CD4-positive, alpha-beta T cell treated with Interleukin-10 for 1 hour (primary cell): Measurements from ENCODE around the gene ACOT4.
"Not testable (repeated sequence)": the region's sequence is repeated elsewhere in the genome, so short reads cannot be mapped to it uniquely, and the experiment has no call there.

Source experiments
- DNase-seq: peaks from one replicate; pipeline ENCODE4 v3.0.0-alpha.2; 2020

Gene ACOT4

DNA sequence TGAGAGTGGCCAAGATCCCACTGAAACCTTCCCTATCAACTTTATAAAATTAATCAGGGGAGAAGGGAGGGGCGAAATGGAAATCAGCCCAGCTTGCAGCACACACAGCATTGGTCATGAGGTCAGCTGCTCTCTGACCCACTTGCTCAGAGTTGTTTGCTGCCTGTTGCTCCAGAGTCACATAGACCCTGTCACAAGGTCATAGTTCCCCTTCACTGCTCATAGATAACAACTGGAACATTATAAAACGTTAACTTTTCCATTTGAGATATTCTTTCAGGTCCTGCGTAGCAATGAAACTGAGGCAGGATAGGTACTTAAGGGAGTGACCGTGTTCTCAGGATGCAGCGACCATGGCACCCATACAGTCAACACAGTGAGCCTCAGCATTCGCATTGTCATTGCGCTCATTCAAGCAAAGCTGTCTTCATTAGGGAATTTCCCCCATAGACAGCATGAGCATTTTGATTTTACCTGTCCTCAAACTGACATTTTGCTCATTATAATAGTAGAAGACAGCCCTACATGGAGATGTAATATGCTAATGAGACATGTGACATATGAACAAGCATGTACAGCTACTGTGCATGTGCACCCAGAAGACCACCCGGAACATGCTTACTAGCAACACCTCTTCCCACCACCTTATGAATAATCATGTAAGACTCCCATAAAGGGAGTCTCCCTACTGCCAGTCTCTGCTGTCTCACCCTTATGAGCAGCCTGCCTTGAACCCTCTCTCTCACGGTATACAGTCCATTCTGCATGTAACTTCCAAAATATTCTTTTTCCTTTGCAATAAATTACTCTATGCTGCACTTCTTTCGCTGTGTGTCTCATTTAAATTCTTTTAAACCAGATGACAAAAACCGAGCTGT is 9.3 kb upstream of the ACOT4 start:
- not testable (repeated sequence) for DNase-seq

DNA sequence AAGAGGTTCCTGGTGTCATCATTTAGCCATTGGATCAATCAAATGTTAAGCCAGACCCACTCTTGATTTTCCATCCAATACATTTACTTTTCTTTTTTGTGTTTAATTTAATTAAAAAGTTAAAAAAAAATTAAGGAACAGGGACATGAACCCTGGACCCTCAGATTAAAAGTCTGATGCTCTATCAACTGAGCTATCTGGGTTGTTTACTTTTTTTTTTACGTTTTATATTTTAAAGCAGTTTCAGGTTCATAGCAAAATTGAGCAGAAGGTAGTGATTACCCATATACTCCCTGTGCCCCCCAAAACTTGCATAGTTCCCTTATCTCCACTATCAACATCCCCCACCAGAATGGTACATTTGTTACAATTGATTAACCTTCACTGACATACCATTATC is 3.0 kb upstream of the ACOT4 start:
- DNase-seq: no peak

DNA sequence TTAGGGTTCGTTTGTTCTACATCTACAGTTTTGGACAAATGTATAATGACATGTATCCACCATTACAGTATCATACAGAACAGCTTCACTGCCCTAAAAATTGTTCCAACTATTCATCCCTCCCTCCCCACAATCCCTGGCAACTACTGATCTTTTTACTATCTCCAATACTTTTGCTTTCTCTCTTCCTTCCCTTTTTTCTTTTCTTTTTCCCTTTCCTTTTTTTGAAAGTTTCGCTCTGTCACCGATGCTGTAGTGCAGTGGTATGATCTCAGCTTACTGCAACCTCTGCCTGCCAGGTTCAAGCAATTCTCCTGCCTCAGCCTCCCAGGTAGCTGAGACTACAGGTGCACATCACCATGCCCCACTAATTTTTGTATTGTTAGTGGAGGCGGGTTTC is 2.6 kb upstream of the ACOT4 start:
- DNase-seq: no peak

DNA sequence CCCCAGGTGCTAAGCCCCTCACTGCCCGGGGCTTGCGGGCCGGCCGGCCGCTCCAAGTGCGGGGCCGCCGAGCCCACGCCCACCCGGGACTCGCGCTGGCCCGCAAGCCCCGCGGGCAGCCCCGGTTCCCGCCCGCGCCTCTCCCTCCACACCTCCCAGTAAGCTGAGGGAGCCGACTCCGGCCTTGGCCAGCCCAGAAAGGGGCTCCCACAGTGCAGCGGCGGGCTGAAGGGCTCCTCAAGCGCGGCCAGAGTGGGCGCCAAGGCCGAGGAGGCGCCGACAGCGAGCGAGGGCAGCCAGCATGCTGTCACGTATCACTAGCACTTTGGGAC is 1.0 kb upstream of the ACOT4 start:
- DNase-seq: not testable (repeated sequence)

DNA sequence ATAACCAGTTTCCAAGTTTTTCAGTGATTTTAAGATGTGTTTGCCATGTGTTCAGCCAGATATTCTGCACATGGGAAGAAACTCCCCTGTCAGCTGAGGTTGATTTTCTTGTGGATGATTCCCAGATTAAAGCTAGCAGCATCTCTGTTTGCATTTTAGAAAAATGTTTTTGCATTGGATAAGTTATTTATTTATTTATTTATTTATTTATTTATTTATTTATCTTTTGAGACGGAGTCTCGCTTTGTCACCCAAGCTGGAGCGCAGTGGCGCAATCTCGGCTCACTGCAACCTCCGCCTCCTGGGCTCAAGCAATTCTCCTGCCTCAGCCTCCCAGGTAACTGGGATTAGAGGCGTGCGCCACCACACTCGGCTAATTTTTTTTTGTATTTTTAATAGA is 2.8 kb downstream of the ACOT4 start:
- no peak for DNase-seq

DNA sequence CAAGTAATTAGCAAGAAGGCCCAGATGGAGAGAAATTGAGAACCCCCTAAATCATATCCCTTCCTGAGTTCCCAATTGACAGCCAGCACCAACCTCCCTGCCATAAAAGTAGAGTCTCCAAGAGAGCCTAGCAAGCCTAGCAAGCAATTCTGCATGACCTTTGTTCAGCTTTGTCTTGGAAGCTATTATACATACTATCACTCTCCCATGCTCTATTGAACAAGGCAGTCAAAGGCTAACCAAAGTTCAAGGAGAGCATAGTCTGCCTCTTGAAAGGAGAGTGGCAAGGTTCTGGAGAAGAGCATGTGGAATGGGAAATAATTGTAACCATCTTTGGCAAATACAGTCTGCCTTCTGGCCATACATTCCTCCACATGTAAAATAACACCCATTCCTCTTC is 7.8 kb downstream of the ACOT4 start:
- DNase-seq: no peak

DNA sequence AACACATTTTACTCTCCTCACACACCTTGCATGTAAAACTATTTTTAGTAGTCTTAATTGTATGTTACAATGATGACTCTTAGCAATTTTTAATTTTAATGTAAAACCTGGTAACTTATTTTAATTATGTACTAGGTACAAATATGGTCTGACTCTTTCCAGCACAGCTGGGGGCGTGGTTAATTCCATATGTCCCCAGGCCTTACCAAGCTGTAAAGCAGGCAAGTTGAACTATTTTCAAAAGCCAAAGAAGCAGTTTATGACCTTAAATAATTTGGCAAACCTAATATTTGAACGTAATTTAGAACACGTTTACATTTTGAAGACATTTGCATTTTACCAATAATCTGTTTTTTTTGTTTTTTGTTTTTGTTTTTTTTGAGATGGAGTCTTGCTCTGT is 11.3 kb downstream of the ACOT4 start:
- no peak for DNase-seq

DNA sequence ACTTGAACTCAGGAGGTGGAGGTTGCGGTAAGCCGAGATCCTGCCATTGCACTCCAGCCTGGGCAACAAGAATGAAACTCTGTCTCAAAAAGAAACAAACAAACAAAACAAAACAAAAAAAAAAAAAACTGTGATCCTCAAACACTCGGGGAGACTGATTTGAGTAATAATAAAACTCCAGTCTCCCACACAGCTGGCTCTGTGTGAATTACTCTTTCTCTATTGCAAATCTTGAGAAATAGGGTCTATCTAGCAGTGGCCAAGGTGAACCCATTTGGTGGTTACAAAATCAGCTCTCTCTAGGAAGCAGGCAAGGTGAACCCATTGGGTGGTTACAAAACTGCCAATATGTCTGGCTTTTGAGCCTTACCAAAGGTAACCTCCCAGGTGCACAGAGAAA is 14.6 kb downstream of the ACOT4 start:
- DNase-seq: no peak

DNA sequence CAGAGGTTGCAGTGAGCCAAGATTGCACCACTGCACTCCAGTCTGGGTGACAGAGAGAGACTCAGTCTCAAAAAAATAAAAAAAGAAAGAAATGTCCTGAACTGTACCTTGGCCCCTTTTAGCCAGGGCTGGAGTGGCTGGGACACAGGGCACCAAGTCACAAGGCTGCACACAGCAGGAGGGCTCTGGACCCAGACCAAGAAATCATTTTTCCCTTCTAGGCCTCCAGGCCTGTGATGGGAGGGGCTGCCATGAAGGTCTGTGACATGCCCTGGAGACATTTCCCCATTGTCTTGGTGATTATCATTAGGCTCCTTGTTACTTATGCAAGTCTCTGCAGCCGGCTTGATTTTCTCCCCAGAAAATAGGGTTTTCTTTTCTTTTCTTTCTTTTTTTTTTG is 15.6 kb downstream of the ACOT4 start:
- DNase-seq: no peak

DNA sequence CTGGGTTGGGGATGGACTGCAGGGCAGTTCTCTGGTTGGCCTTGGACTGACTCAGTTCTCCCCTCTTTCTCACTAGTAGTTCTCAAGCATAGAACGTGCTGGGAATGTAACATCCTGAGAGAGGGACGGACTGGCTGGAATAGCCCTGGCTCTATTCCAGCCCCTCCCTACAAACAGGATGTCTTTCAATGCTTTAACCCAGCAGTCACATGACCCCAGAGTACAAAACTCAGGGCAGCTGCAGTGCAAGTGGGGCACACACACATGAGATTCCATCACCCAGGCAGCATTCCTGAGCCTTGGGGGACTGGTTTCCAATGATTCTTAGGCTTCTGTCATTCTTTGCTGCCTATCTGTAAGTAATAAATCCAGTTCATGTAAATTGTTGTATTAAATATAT is 19.0 kb downstream of the ACOT4 start:
- no peak for DNase-seq

DNA sequence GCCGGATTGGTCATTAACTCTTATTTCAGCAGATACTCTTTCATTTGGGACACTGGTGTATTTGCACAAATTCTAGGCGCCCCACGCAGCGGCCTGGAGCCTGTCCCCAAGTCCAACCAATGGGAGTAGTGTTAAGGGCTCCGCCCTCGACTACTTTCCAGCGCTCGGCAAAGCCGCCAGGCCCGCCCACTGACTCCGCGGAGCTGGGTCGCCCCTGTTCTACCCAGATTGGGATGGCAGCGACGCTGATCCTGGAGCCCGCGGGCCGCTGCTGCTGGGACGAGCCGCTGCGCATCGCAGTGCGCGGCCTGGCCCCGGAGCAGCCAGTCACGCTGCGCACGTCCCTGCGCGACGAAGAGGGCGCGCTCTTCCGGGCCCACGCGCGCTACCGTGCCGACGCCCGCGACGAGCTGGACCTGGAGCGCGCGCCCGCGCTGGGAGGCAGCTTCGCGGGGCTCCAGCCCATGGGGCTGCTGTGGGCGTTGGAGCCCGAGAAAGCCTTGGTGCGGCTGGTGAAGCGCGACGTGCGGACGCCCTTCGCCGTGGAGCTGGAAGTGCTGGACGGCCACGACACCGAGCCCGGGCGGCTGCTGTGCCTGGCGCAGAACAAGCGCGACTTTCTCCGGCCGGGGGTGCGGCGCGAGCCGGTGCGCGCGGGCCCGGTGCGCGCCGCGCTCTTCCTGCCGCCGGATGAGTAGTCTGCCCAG is 20.8 kb downstream of the ACOT4 start, which contains the start of gene ACOT6:
Gene ACOT6 (plus strand): TSS at position 179 of the 707 bp plus-strand sequence. CDS start 55 bp downstream, at position 234.
- peak; percentile 70 for DNase-seq

DNA sequence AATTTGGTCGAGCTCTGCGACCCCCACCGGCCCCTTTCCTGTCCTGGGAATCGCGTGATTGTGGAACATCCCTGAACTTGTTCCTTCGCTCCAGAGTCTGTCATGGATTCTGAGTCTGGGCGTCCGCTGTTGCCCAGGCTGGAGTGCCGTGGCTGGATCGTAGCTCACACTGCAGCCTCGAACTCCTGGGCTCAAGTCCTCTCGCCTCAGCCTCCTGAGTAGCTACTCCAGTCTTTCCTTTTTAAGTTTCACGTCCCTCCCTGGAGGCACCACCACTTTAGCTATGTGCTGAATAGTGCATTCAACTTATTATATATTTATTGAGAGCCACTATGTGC is 21.3 kb downstream of the ACOT4 start:
- DNase-seq: no peak

DNA sequence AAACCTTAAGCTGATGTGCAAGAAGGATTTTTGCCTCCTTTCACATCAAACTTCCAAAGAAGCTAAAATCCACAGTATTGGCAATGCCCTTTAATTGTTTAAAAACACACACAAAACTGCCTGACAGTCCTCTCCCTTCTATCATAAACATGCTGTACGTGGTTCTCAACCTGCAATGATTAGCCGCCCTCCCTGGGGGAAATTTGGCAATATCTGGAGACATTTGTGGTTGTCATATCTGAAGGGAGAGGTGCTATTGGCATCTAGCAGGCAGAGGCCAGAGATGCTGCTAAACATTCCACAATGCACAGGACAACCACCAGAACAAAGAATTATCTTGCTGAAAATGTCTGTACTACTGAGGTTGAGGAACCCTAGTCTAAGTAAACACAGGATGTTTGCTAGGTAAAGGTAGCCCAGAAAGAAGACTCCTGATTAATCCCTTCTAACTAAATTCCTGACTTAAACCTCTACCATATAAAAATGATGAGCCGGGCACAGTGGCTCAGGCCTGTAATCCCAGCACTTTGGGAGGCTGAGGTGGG is 21.8 kb downstream of the ACOT4 start:
- DNase-seq: no peak

DNA sequence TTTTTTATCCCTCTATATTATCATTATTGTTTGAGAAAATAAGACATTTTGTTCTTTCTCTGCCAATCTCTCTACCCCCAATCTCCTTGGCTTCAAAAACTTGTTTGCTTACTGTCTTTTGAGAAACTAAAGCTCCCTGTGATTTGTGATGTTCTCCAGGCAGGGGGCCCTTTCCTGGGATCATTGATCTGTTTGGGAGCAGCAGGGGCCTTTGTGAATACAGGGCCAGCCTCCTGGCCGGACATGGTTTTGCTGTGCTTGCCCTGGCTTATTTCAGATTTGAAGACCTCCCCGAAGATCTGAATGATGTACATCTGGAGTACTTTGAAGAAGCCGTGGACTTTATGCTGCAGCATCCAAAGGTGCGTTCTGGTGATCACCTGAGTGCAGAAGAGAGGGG is 25.2 kb downstream of the ACOT4 start:
- DNase-seq: no peak

DNA sequence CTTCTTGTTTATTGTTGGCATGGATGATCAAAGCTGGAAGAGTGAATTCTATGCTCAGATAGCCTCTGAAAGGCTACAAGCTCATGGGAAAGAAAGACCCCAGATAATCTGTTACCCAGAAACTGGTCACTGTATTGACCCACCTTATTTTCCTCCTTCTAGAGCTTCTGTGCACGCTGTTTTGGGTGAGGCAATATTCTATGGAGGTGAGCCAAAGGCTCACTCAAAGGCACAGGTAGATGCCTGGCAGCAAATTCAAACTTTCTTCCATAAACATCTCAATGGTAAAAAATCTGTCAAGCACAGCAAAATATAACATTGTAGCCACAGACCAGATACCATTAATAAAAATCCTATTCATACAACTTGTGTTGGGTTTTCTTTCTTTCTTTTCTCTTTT is 27.9 kb downstream of the ACOT4 start:
- no peak for DNase-seq

DNA sequence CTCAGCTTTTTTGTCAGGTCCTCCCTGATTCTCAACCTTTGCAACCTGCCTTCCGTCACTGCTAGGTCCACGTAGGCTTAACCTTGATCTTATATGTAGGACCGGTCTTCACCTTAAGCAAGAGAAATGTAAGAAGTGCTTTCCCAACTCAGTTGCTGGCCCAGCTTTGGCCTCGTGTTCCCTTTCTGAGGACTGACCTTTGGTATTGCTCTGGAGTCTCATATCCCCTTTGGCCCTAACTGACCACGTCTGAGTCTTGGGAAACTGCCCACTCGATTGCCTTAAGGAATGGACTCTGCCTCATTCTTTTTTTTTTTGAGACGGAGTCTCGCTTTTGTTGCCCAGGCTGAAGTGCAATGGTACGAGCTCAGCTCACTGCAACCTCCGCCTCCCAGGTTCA is 28.6 kb downstream of the ACOT4 start:
- DNase-seq: no peak

DNA sequence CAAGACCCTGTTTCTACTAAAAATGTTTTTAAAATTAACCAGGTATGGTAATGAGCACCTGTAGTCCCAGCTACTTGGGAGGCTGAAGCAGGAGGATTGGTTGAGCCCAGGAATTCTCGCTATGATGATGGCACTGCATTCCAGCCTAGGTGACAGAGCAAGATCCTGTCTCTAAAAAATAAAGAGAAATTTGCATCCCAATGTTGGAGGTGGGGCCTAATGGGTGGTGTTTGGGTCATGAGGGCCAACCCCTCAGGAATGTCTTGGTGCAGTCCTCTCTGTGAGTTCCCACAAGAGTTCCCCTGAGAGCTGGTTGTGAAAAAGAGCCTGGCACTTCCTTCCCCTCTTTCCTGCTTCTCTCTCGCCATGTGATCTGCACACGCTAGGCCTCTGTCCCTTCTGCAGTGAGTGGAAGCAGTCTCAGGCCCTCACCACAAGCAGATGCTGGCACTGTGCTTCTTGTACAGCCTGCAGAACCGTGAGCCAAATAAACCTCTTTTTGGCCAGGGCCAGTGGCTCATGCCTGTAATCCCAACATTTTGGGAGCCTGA is 31.9 kb downstream of the ACOT4 start:
- no peak for DNase-seq

DNA sequence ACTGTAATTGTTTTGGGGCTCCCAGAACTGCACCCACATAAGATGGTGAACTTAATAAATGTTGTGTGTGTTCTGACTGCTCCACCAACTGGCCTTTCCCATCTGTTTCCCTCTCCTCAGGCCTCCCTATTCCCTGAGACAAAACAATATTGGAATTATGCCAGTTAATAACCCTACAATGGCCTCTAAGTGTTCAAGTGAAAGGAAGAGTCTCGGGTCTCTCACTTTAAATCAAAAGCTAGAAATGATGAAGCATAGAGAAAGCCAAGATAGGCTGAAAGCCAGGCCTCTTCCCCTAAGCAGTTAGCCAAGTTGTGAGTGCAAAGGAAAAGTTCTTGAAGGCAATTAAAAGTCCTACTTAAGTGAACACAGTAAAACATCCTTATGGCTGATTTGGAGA is 34.0 kb downstream of the ACOT4 start:
- DNase-seq: no peak

DNA sequence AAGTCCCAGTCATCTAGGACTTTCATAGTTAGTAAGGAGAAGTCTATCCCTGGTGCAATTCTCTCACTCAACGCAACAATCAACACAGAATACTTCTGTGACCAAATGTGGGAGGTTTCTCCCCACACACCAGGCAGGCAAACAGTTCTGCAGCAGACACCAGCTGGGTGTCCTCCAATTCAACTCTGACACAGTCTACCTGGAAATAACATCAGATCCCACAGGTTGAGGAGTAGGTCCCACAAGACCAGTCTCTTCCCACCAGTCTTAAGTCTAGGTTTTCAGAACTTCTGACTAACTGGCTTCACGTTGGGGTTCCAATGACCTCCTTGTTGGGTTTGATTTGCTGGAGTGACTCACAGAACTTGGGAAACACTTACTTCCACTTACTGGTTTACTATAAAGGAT is 35.5 kb downstream of the ACOT4 start:
- no peak for DNase-seq

DNA sequence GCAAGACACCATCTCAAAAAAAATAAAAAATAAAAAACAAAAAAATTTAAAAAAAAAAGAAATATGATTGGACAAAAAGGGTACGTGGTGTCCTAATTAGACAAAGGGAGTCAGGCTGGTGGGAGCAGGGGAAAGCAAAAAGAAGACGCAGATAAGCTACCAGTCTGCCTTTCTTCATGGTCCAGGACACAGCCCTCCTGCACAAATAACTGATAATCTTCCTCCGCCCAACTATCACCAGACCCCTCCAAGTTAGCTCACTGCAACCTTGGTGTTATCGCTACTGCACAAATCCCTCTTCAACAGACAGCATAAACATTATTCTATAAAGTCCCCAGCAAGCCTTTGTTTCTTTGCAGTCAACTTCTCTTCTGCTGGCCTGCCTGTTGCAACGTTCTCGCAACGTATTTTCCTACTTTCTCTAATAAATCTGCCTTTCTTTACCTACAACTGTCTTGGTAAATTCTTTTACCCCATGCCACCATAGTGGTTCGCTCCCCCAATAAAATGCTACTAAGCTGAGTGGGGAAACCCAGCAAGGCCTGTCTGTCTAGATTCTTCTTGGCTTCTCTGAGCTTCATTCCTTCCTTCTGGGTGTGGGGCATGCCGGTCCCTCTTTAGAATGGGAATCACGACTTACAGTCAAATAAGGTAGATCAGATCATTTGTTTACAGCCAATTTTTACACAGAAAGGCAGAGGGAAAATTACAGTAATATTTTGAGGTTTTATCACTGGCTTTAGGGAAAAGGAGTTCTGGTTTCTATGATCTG is 38.5 kb downstream of the ACOT4 start:
- DNase-seq: no peak

DNA sequence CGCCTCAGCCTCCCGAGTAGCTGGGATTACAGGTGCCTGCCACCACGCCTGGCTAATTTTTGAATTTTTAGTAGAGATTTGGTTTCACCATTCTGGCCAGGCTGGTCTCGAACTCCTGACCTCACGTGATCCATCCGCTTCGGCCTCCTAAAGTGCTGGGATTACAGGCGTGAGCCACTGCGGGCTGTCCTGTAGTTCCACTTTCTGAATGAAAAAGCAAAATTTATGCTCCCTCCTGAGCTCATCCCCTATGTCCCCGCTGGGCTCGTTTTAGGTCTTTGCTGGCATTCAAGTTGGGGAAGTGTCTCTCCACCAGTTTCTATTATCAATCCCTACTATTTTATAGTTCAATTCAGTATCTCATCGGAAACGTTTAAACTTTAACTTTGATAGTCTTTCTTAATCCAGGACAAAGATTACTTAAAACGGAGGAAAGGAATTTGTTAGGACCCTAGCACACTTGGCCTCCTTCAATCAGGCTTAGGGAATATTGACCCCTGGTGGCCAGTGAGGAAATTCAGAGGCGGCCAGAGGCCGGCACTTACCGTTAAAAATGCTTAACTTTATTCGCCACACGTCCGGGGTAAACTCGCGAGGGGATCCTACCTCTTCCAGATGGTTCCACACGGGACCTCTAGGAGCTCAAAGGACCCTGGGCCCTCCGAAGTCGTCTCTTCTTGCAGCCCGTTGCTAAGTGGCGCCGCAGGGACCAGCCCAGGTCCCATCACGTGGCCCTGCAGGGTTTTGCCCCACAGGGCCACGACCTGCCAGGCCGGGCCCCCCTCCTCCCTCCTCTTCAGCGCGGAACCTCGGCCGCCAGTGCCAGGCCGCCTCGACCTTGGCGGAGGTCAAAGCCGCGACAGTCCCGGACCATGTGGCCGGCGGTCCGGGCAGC is 41.7 kb downstream of the ACOT4 start:
- DNase-seq: peak; percentile 75
